HAP-1 (cell line): ENCODE measurements around the gene PGAP6.
"Not testable (repeated sequence)": the region's sequence is repeated elsewhere in the genome, so short reads cannot be mapped to it uniquely, and the experiment has no call there.

Source experiments
- DNase-seq, 2 experiments: peaks; one replicate each; pipeline ENCODE4 v3.0.0-alpha.2; 2016 to 2020; ENCODE audit warnings: low spot score in 2 of 2
- H3K27me3 ChIP-seq: fragments of 250-450 bp; sonication (Bioruptor Pico); 2 replicates; pipeline ENCODE4 v1.5.1; 2020; ENCODE audit warnings: low read depth, mild to moderate bottlenecking, moderate library complexity
- H3K36me3 ChIP-seq: fragments of 250-450 bp; sonication (Bioruptor Pico); replicated peaks from 2 replicates; pipeline ENCODE4 v1.5.1; 2020; ENCODE audit warnings: mild to moderate bottlenecking
- H3K4me1 ChIP-seq: fragments of 250-450 bp; sonication (Bioruptor Pico); 2 replicates; pipeline ENCODE4 v1.5.1; 2020; ENCODE audit warnings: mild to moderate bottlenecking
- H3K4me3 ChIP-seq: fragments of 250-450 bp; sonication (Bioruptor Pico); 2 replicates; pipeline ENCODE4 v1.5.1; 2020; ENCODE audit warnings: mild to moderate bottlenecking, moderate library complexity
- H3K9me3 ChIP-seq: fragments of 250-450 bp; sonication (Bioruptor Pico); 2 replicates; pipeline ENCODE4 v1.5.1; 2020; ENCODE audit warnings: mild to moderate bottlenecking, moderate library complexity
- in situ Hi-C: fragments of 300-500 bp; cut with MboI; formaldehyde crosslinking; loops from 3 replicates; pipeline ENCODE4 v1.14.3; 2020; ENCODE audit warnings: low sequenced_read_pairs, inconsistent platforms, mixed read lengths

PGAP6 gene

DNA sequence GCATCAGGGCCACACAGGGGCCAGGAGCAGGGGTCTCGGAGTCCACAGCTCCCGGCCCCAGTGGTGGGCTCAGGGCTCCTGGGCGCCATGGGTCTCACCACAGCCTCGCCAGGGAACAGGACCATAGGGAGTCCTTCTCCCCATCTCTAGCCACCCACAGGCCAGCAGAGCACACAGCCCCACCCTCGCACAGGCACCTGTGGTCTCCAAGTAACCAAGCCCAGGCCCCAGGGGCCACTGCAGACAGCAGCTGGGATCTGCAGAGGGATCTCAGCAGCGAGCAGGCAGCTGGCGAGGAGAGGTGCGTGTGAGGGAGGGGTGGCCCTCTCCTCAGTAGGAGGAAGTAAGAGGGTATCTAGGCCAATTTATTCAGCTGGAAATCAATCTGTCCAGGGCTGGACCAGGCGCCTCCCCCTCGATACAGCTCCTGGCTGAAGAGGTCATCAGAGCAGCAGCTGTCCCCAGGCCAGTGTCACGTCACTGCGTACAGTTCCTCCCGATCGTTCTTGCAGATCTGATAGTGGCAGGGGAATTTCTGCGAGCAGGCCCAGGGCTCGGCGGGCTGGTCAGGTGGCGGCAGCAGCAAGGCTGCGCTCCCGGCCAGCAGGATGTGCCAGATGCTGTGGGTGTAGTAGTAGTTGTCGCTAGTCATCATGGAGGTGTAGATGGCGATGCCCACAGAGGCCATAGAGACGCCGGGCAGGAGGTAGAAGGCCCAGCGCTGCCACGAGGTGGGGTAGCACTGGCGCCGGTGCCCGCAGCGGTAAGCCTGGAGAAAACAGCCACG lies 10.1 kb downstream of the PGAP6 start:
- H3K9me3 ChIP-seq, result no peaks in the 10 kb centered on the region
- H3K4me3 ChIP-seq, result no peak overlapping the region
- no peak for DNase-seq
- in situ Hi-C loops, result no loop called here
- H3K27me3 ChIP-seq, result no peaks in the 10 kb centered on the region
- H3K36me3 ChIP-seq, result peaks cover 39% of the 10 kb centered on the region
- H3K4me1 ChIP-seq, result peaks cover 5% of the 10 kb centered on the region

DNA sequence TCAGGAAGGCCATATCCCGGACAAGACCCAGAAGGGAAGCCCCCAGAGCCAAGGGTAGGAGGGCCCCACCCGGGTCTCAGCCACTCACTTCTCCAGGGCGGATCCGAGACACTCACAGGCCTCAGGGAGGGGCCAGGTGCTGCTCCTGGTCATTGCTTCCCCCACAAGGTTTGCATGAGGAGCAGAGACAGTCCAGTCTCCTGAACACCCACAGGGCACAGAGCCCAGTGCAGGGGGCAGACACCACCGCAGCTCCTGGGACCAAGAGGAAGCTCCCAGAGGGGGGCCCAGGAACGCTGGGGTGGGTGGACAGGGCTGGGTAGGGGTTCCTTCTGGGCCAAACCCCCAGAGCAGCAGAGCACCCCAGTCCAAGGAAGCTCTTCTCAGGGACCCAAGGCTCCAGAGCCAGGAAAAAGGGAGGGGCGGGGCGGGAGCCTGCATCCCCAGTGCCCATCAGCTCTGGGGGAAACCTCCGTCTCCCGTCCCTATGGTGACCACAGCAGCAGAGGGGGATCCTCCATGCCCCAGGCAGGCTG lies 10.7 kb downstream of the PGAP6 start:
- Histone ChIP-seq H3K4me3 (peak overlapping the region; percentile 33), H3K36me3 (peaks cover 41% of the 10 kb centered on the region), H3K27me3 (no peaks in the 10 kb centered on the region), H3K4me1 (peaks cover 5% of the 10 kb centered on the region), H3K9me3 (no peaks in the 10 kb centered on the region)
- DNase-seq, result no peak
- in situ Hi-C loops, result no loop called here

DNA sequence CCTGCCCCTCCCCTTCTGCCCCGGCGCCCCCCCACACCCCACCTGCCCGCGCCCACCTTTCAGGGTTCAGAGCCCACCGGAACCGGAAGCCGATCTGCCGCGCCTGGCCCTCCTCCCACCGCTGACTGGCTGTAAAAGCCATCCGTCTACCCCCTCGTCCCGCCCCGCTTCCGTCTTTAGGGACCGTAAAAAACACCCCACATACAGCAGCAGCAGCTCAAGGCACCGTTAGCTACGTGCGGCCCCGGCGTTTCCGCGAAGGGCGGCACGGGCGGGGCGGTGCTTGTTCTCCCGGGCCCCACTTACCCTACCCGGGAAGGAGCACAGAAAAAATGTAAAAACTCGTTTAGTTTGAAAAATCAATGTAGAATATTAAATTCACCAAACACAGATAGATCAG lies 11.3 kb downstream of the PGAP6 start, which contains the start of gene MRPL28:
MRPL28 (minus strand) TSS at position 96 of the 400 bp plus-strand sequence. CDS start 320 bp downstream, outside the sequence.
- in situ Hi-C loops, result no loop called here
- no peaks in the 10 kb centered on the region for H3K9me3 ChIP-seq
- no peaks in the 10 kb centered on the region for H3K27me3 ChIP-seq
- H3K4me1 ChIP-seq, result peaks cover 5% of the 10 kb centered on the region
- peak; percentile 87 to 96 for DNase-seq
- H3K4me3 ChIP-seq, result peak within 1 kb of the TSS; percentile 33
- peaks cover 42% of the 10 kb centered on the region for H3K36me3 ChIP-seq

DNA sequence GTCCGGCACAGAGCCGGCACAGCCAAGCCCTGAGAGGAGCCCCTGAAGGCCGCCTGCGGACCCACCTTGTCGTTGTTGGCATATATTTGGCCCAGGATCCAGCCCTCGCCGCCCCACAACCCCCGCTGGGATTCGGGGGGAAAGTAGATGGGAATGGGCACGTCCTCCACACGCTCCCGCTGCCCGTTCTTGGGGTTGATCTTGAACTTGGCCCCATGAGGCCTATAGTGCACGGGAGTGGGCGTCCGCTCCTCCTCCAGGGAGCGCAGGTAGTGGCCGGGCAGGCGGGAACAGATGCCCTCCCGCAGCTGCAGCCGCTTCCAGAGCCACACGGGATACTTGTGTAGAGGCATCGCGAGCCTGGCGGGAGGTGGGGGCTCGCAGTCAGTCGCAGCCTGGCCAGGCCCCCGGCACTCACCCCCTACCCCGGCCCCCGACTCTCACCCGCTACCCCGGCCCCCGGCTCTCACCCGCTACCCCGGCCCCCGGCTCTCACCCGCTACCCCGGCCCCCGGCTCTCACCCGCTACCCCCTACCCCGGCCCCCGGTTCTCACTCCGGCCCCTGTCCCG lies 11.8 kb downstream of the PGAP6 start:
- peak overlapping the region; percentile 33 for H3K4me3 ChIP-seq
- peaks cover 5% of the 10 kb centered on the region for H3K4me1 ChIP-seq
- H3K36me3 ChIP-seq, result peaks cover 41% of the 10 kb centered on the region
- no peaks in the 10 kb centered on the region for H3K27me3 ChIP-seq
- in situ Hi-C loops, result no loop called here
- no peaks in the 10 kb centered on the region for H3K9me3 ChIP-seq
- DNase-seq, result peak in 1 of 2 experiments; percentile 38

GRCh38 chr16:369275-369865 lies 12.4 kb downstream of the PGAP6 start:
- H3K9me3 ChIP-seq, result no peaks in the 10 kb centered on the region
- in situ Hi-C loops, result no loop called here
- no peak for DNase-seq
- H3K4me1 ChIP-seq, result peaks cover 5% of the 10 kb centered on the region
- no peaks in the 10 kb centered on the region for H3K27me3 ChIP-seq
- peaks cover 37% of the 10 kb centered on the region for H3K36me3 ChIP-seq
- H3K4me3 ChIP-seq, result peak overlapping the region; percentile 33

GRCh38 chr16:368388-369158 lies 13.2 kb downstream of the PGAP6 start:
- no peak for DNase-seq
- in situ Hi-C loops, result no loop called here
- peaks cover 5% of the 10 kb centered on the region for H3K4me1 ChIP-seq
- H3K36me3 ChIP-seq, result peaks cover 37% of the 10 kb centered on the region
- H3K4me3 ChIP-seq, result peak overlapping the region; percentile 33; the same call in 1 of the 2 replicates
- no peaks in the 10 kb centered on the region for H3K9me3 ChIP-seq
- H3K27me3 ChIP-seq, result no peaks in the 10 kb centered on the region

DNA sequence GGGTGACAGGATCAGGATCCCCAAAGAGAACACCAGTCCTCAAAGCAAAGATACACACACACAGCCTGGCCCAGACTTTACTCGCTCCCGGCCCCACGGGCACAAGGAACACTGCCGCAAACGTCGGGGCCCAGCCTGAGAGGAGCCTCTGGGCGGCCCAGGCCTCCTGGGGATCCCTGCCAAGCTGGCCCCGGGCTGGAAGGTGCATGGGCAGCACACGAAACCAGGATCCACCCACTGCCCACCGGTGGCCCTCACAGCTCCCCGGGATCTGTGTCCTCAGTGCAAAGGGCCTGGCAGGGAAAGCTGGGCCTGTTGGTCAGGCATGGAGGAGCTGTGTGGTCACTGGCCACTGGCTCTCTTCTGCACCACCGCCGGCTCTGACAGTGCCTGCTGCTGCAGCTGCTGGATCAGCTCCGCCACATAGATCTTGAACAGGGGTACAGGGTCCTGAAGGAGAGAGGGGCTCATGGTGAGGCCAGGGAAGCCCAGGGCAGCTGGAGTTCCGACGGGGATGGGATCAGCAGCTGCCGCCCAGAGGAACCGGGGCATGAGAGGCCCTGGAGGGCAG lies 14.4 kb downstream of the PGAP6 start:
- H3K4me1 ChIP-seq, result peaks cover 5% of the 10 kb centered on the region
- in situ Hi-C loops, result no loop called here
- DNase-seq, result no peak
- H3K27me3 ChIP-seq, result no peaks in the 10 kb centered on the region
- peaks cover 37% of the 10 kb centered on the region for H3K36me3 ChIP-seq
- H3K9me3 ChIP-seq, result no peaks in the 10 kb centered on the region
- no peak overlapping the region for H3K4me3 ChIP-seq

GRCh38 chr16:366476-366875 lies 15.3 kb downstream of the PGAP6 start:
- H3K4me3 ChIP-seq, result no peak overlapping the region
- H3K9me3 ChIP-seq, result no peaks in the 10 kb centered on the region
- DNase-seq, result no peak
- in situ Hi-C loops, result no loop called here
- H3K36me3 ChIP-seq, result peaks cover 37% of the 10 kb centered on the region
- no peaks in the 10 kb centered on the region for H3K27me3 ChIP-seq
- H3K4me1 ChIP-seq, result peaks cover 5% of the 10 kb centered on the region

DNA sequence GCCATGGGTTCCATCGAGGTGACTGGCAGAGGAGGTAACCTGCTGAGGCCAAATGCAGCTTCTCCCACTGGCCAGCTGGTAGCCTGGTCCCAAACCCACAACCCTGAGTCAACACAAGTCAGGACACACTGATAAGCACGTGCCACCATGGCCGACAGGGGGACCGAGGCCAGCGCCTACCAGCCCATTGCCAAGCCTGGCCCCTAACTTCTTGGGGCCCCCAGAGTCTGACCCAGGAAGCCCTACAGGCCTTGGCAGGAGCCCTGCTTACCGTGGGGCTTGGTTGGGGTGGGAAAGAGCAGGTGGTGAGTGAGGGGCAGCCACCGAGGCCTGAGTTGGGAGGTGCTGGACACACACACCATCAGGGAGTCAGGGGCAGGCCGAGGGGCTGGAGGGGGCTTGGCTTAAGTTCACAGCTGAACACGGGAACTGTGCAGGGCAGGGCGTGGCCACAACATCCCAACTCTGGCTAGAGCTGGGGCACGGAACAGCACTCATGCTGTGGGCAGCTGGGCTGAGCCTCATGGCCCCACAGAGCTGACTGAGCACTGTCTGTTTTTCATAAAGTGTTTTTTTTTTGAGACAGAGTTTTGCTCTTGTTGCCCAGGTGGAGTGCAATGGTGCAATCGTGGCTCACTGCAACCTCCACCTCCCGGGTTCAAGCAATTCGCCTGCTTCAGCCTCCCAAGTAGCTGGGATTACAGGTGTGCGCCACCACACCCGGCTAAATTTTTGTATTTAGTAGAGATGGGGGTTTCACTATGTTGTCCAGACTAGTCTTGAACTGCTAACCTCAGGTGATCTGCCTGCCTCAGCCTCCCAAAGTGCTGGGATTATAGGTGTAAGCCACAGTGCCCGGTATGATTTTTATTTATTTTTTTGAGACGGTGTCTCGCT lies 16.9 kb downstream of the PGAP6 start:
- H3K9me3 ChIP-seq, result no peaks in the 10 kb centered on the region
- H3K4me1 ChIP-seq, result peaks cover 12% of the 10 kb centered on the region
- DNase-seq, result no peak
- peaks cover 37% of the 10 kb centered on the region for H3K36me3 ChIP-seq
- no peak overlapping the region for H3K4me3 ChIP-seq
- in situ Hi-C loops, result no loop called here
- no peaks in the 10 kb centered on the region for H3K27me3 ChIP-seq

GRCh38 chr16:363766-364490 lies 17.9 kb downstream of the PGAP6 start:
- Histone ChIP-seq H3K4me1 (peaks cover 10% of the 10 kb centered on the region), H3K4me3 (no peak overlapping the region), H3K9me3 (no peaks in the 10 kb centered on the region), H3K36me3 (peaks cover 28% of the 10 kb centered on the region), H3K27me3 (no peaks in the 10 kb centered on the region)
- in situ Hi-C loops, result no loop called here
- DNase-seq, result no peak

DNA sequence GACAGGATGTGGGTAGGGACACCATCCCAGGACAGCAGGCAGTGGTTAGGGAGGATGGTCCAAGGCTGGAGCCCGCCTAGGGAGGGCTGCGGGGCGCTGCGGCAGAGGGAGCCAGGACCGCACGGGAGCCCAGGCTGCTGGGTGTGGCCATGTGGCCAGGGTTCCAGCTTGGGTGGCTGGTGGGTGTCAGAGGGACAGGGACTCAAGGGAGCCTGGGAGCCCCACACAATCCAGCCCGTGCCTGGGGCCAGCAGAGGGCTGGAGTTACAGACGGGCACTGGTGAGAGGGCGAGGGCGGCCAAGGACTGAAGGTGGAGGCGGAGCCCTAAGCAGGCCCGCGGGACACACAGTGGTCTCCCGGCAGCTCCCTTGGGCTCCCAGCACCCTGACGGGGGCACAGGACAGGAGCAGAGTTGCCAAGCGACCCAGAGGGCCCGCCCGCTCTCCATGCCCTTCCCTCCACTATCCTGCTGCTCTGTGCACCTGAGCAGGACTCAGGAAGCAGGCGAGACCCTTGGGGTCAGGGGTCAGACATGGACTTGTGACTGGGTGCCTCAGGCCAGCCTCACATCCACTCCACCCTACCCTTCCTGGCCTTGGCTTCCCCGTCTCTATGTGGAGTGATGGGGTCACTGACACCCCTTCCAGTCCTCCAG lies 18.5 kb downstream of the PGAP6 start:
- no peak overlapping the region for H3K4me3 ChIP-seq
- no peak for DNase-seq
- H3K36me3 ChIP-seq, result peaks cover 21% of the 10 kb centered on the region
- H3K9me3 ChIP-seq, result no peaks in the 10 kb centered on the region
- peaks cover 10% of the 10 kb centered on the region for H3K4me1 ChIP-seq
- in situ Hi-C loops, result no loop called here
- no peaks in the 10 kb centered on the region for H3K27me3 ChIP-seq

DNA sequence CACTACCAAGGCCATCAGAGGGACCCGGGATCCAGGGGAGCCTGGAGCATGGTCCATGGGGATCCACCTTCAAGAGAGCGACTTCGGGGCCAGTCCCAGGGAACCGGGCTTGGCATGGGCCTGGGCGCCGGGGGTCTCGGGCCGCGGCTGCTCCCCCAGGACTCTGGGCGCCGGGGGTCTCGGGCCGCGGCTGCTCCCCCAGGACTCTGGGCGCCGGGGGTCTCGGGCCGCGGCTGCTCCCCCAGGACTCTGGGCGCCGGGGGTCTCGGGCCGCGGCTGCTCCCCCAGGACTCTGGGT lies 19.1 kb downstream of the PGAP6 start:
- Histone ChIP-seq H3K4me1 (peaks cover 10% of the 10 kb centered on the region), H3K36me3 (peaks cover 15% of the 10 kb centered on the region)
- H3K4me3 ChIP-seq, H3K9me3 ChIP-seq, H3K27me3 ChIP-seq, in situ Hi-C loops, DNase-seq: not testable (repeated sequence)
